GM23338 (cell line): Measurements from ENCODE around the gene NANS. TPM values are rescaled to one million over a fixed set of nuclear protein-coding genes. Genes with fewer than 3 reads are reported as not detected.

ENCODE experiments used
- ATAC-seq: fragments of 200-7000 bp; cut with Tn5 transposase; 3 replicates; pipeline ENCODE4 v1.9.1; 2020
- DNase-seq: peaks from one replicate; pipeline ENCODE4 v3.0.0-alpha.2; 2015; ENCODE audit warnings: low spot score
- H2AFZ ChIP-seq: fragments of 200-600 bp; sonication (generic); 2 replicates; pipeline ENCODE4 v1.8.0; 2016; ENCODE audit warnings: antibody characterized with exemption, mild to moderate bottlenecking, moderate library complexity
- H3F3A ChIP-seq: fragments of 200-600 bp; sonication (generic); replicated peaks from 2 replicates; pipeline ENCODE4 v1.8.0; 2017; ENCODE audit warnings: antibody characterized with exemption, mixed run types, low read depth
- H3K27ac ChIP-seq: fragments of 200-600 bp; sonication (generic); 2 replicates; pipeline ENCODE4 v1.6.1; 2016; ENCODE audit warnings: low read depth
- H3K27me3 ChIP-seq: fragments of 200-600 bp; sonication (generic); 2 replicates; pipeline ENCODE4 v1.8.0; 2016; ENCODE audit warnings: mild to moderate bottlenecking, mixed run types, moderate library complexity; ENCODE audit not compliant: insufficient read depth
- H3K36me3 ChIP-seq: fragments of 200-600 bp; sonication (generic); 2 replicates; pipeline ENCODE4 v1.8.0; 2016; ENCODE audit warnings: mild to moderate bottlenecking; ENCODE audit not compliant: insufficient read depth
- H3K4me1 ChIP-seq: fragments of 200-600 bp; sonication (generic); 2 replicates; pipeline ENCODE4 v1.8.0; 2016; ENCODE audit warnings: mild to moderate bottlenecking, moderate library complexity; ENCODE audit not compliant: insufficient read depth
- H3K4me2 ChIP-seq: fragments of 200-600 bp; sonication (generic); 2 replicates; pipeline ENCODE4 v1.7.1; 2017; ENCODE audit warnings: mixed run types
- H3K4me3 ChIP-seq: fragments of 200-600 bp; sonication (generic); 2 replicates; pipeline ENCODE4 v1.6.1; 2016; ENCODE audit warnings: mixed run types
- H3K79me2 ChIP-seq: fragments of 200-600 bp; sonication (generic); replicated peaks from 2 replicates; pipeline ENCODE4 v1.8.0; 2017; ENCODE audit warnings: mild to moderate bottlenecking; ENCODE audit not compliant: insufficient read depth
- H3K9me2 ChIP-seq: fragments of 200-600 bp; sonication (generic); 2 replicates; pipeline ENCODE4 v1.8.0; 2017; ENCODE audit not compliant: insufficient read depth
- H4K20me1 ChIP-seq: fragments of 200-600 bp; sonication (generic); replicated peaks from 2 replicates; pipeline ENCODE4 v1.8.0; 2017; ENCODE audit warnings: mild to moderate bottlenecking; ENCODE audit not compliant: insufficient read depth
- H3K27ac Mint-ChIP-seq: 2 replicates; pipeline ENCODE4 v1.8.0; 2020; ENCODE audit warnings: inconsistent platforms, mild to moderate bottlenecking, moderate library complexity, mixed read lengths
- H3K27me3 Mint-ChIP-seq: 3 replicates; pipeline ENCODE4 v1.8.0; 2022; ENCODE audit warnings: low read depth, mild to moderate bottlenecking, moderate library complexity, mixed read lengths, inconsistent platforms; ENCODE audit not compliant: insufficient read depth, poor library complexity
- H3K36me3 Mint-ChIP-seq: 3 replicates; pipeline ENCODE4 v1.8.0; 2021; ENCODE audit warnings: low read depth, mild to moderate bottlenecking, inconsistent platforms, moderate library complexity, mixed read lengths
- H3K4me1 Mint-ChIP-seq: 3 replicates; pipeline ENCODE4 v1.8.0; 2020; ENCODE audit warnings: mild to moderate bottlenecking, inconsistent platforms, mixed read lengths
- H3K4me3 Mint-ChIP-seq: 3 replicates; pipeline ENCODE4 v1.8.0; 2021; ENCODE audit warnings: moderate library complexity, mild to moderate bottlenecking, inconsistent platforms, mixed read lengths
- H3K9me3 Mint-ChIP-seq: 3 replicates; pipeline ENCODE4 v1.8.0; 2020; ENCODE audit warnings: moderate library complexity, mild to moderate bottlenecking, inconsistent platforms, mixed read lengths
- CREB1 ChIP-seq: fragments of 250-450 bp; sonication (Bioruptor Pico); IDR thresholded peaks from 2 replicates; pipeline ENCODE4 v1.5.0; 2020; ENCODE audit warnings: low read depth, mild to moderate bottlenecking, moderate library complexity
- NANOG ChIP-seq: IDR thresholded peaks from 2 replicates; pipeline ENCODE4 v1.6.1; 2016; ENCODE audit warnings: antibody characterized with exemption, borderline replicate concordance
- ZNF114 ChIP-seq: fragments of 250-450 bp; sonication (Bioruptor Pico); IDR thresholded peaks from 2 replicates; pipeline ENCODE4 v1.5.0; 2020; ENCODE audit warnings: mild to moderate bottlenecking, moderate library complexity
- polyA plus RNA-seq: library from polyadenylated mRNA; unstranded; fragments of >200 nt; fragmentation: Nextera tagmentation; extraction: Ambion mirVana; gene quantifications from 2 replicates; pipeline ENCODE4 v1.2.1, GENCODE V29; 2016
- total RNA-seq: library from RNA; depleted of rRNA; stranded (reverse); fragments of >200 nt; shearing (Covaris generic); gene quantifications from 2 replicates; pipeline ENCODE4 v1.2.3, GENCODE V29; 2014
- TF ChIP-seq, protein P1 (sequence below), 2 experiments: fragments of 200-600 bp in 1 of 2; sonication (generic) in 1 of 2; conservative IDR thresholded peaks; 2 replicates each; pipeline versions ENCODE4 v1.5.1 to v1.6.1; 2016 to 2017; ENCODE audit warnings: antibody characterized with exemption in 2 of 2, low read depth in 2 of 2, mild to moderate bottlenecking in 2 of 2, moderate library complexity in 1 of 2
- TF ChIP-seq, protein P2 (sequence below): IDR thresholded peaks from 2 replicates; pipeline ENCODE4 v1.6.1; 2016; ENCODE audit warnings: antibody characterized with exemption
- TF ChIP-seq, protein P3 (sequence below): fragments of 250-450 bp; sonication (Bioruptor Pico); IDR thresholded peaks from 2 replicates; pipeline ENCODE4 v1.5.0; 2020; ENCODE audit warnings: mild to moderate bottlenecking, moderate library complexity

Gene NANS
- total and polyA plus RNA-seq, 2 experiments from 2014 or later: 67.3 to 77.4 TPM

DNA sequence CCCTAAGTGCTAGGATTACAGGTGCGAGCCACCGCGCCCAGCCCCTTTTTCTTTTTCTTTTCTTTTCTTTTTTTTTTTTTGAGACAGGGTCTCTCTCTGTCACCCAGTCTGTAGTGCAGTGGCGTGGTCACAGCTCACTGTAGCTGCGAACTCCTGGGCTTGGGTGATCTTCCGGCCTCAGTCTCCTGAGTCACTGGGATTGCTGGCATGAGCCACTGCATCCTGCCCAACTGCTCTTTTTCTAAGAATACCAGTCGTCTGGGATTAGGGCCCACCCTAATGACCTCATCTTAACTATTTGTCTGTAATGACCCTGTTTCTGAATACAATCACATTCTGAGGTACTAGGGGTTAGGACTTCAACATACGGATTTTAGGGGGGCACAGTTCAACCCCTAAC, 34.1 kb upstream of the NANS start:
- Histone ChIP-seq H4K20me1 (no peaks in the 10 kb centered on the region; the same call in 1 of the 2 replicates), H3F3A (no peaks in the 10 kb centered on the region), H3K27ac (no peak overlapping the region), H3K79me2 (no peaks in the 10 kb centered on the region), H3K9me2 (no peaks in the 10 kb centered on the region), H3K27me3 (no peaks in the 10 kb centered on the region), H2AFZ (no peak overlapping the region), H3K4me1 (no peaks in the 10 kb centered on the region), H3K4me3 (no peak overlapping the region), H3K36me3 (no peaks in the 10 kb centered on the region), H3K4me2 (no peak overlapping the region)
- no peak overlapping the region for H3K4me3 Mint-ChIP-seq
- DNase-seq (no peak), ATAC-seq (no peak)
- peaks cover 6% of the 10 kb centered on the region; the same call in 2 of the 3 replicates for H3K36me3 Mint-ChIP-seq
- no peaks in the 10 kb centered on the region for H3K9me3 Mint-ChIP-seq
- H3K4me1 Mint-ChIP-seq: no peaks in the 10 kb centered on the region
- TF ChIP-seq ZNF114 (CRISPR knock-in tag): no peak
- TF ChIP-seq, protein P1, sequence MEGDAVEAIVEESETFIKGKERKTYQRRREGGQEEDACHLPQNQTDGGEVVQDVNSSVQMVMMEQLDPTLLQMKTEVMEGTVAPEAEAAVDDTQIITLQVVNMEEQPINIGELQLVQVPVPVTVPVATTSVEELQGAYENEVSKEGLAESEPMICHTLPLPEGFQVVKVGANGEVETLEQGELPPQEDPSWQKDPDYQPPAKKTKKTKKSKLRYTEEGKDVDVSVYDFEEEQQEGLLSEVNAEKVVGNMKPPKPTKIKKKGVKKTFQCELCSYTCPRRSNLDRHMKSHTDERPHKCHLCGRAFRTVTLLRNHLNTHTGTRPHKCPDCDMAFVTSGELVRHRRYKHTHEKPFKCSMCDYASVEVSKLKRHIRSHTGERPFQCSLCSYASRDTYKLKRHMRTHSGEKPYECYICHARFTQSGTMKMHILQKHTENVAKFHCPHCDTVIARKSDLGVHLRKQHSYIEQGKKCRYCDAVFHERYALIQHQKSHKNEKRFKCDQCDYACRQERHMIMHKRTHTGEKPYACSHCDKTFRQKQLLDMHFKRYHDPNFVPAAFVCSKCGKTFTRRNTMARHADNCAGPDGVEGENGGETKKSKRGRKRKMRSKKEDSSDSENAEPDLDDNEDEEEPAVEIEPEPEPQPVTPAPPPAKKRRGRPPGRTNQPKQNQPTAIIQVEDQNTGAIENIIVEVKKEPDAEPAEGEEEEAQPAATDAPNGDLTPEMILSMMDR (conservative IDR thresholded peaks at IDR 0.05; ENCODE audit: low read depth in 2 of 2): no peak
- TF ChIP-seq, protein P2, sequence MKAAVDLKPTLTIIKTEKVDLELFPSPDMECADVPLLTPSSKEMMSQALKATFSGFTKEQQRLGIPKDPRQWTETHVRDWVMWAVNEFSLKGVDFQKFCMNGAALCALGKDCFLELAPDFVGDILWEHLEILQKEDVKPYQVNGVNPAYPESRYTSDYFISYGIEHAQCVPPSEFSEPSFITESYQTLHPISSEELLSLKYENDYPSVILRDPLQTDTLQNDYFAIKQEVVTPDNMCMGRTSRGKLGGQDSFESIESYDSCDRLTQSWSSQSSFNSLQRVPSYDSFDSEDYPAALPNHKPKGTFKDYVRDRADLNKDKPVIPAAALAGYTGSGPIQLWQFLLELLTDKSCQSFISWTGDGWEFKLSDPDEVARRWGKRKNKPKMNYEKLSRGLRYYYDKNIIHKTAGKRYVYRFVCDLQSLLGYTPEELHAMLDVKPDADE: no peak
- TF ChIP-seq, protein P3, sequence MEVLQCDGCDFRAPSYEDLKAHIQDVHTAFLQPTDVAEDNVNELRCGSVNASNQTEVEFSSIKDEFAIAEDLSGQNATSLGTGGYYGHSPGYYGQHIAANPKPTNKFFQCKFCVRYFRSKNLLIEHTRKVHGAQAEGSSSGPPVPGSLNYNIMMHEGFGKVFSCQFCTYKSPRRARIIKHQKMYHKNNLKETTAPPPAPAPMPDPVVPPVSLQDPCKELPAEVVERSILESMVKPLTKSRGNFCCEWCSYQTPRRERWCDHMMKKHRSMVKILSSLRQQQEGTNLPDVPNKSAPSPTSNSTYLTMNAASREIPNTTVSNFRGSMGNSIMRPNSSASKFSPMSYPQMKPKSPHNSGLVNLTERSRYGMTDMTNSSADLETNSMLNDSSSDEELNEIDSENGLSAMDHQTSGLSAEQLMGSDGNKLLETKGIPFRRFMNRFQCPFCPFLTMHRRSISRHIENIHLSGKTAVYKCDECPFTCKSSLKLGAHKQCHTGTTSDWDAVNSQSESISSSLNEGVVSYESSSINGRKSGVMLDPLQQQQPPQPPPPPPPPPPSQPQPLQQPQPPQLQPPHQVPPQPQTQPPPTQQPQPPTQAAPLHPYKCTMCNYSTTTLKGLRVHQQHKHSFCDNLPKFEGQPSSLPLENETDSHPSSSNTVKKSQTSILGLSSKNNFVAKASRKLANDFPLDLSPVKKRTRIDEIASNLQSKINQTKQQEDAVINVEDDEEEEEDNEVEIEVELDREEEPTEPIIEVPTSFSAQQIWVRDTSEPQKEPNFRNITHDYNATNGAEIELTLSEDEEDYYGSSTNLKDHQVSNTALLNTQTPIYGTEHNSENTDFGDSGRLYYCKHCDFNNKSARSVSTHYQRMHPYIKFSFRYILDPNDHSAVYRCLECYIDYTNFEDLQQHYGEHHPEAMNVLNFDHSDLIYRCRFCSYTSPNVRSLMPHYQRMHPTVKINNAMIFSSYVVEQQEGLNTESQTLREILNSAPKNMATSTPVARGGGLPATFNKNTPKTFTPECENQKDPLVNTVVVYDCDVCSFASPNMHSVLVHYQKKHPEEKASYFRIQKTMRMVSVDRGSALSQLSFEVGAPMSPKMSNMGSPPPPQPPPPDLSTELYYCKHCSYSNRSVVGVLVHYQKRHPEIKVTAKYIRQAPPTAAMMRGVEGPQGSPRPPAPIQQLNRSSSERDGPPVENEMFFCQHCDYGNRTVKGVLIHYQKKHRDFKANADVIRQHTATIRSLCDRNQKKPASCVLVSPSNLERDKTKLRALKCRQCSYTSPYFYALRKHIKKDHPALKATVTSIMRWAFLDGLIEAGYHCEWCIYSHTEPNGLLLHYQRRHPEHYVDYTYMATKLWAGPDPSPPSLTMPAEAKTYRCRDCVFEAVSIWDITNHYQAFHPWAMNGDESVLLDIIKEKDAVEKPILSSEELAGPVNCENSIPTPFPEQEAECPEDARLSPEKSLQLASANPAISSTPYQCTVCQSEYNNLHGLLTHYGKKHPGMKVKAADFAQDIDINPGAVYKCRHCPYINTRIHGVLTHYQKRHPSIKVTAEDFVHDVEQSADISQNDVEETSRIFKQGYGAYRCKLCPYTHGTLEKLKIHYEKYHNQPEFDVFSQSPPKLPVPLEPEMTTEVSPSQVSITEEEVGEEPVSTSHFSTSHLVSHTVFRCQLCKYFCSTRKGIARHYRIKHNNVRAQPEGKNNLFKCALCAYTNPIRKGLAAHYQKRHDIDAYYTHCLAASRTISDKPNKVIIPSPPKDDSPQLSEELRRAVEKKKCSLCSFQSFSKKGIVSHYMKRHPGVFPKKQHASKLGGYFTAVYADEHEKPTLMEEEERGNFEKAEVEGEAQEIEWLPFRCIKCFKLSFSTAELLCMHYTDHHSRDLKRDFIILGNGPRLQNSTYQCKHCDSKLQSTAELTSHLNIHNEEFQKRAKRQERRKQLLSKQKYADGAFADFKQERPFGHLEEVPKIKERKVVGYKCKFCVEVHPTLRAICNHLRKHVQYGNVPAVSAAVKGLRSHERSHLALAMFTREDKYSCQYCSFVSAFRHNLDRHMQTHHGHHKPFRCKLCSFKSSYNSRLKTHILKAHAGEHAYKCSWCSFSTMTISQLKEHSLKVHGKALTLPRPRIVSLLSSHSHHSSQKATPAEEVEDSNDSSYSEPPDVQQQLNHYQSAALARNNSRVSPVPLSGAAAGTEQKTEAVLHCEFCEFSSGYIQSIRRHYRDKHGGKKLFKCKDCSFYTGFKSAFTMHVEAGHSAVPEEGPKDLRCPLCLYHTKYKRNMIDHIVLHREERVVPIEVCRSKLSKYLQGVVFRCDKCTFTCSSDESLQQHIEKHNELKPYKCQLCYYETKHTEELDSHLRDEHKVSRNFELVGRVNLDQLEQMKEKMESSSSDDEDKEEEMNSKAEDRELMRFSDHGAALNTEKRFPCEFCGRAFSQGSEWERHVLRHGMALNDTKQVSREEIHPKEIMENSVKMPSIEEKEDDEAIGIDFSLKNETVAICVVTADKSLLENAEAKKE (CRISPR knock-in tag): no peak
- no peak for TF ChIP-seq CREB1 (CRISPR knock-in tag)
- TF ChIP-seq NANOG: no peak
- H3K27me3 Mint-ChIP-seq: peaks cover 9% of the 10 kb centered on the region
- H3K27ac Mint-ChIP-seq: no peak overlapping the region
